Activated naive CD4-positive, alpha-beta T cell (primary cell): ENCODE results near the gene PTK6.
"Not testable (repeated sequence)": the region's sequence is repeated elsewhere in the genome, so short reads cannot be mapped to it uniquely, and the experiment has no call there.

Experiments
- DNase-seq, 4 experiments: peaks; one replicate each; lab custom pipeline; 2025; lab: John Stamatoyannopoulos, UW

Gene PTK6

DNA sequence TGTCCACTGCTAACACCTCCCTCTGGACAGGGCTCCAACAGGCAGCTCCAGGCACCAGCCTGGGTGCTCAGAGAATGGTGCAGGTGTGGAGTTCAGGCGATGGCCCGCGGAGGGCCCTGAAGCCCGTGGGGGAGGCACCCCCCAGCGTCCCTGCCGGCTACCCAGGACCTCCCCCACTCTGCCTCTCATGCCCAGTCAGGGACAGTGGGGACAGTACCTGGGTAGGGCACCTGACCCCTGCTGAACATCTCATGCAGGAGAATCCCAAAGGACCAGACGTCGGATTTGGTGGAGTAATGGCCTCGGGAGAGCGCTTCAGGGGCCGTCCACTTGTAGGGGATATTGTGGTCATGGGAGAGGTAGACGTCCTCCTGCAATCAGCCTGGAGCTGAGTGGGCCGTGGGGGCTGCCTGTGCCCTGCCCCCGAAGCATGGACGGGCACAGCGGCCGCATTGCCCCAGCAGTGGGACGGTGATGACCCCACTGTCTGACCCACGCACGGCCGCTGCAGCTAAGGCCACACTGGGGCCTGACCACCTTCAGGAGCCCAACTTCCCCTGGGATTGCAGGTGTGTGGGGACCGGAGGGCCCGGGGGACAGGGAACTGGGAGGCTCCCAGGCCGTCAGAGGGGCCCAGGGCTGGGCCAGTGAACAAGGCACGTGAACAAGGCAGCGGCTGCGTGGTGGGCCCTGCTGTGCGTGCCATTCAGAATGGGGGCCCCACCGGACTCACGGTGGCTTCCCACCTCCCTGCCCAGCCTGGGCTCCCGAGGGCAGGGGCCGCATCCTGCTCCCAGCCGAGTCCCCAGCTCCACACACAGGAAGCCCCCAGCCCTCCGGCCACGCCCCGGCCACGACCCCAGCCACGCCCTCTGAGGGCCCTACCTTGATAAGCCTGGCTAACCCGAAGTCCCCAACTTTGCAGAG is 7.1 kb downstream of the PTK6 start:
- no peak for DNase-seq

DNA sequence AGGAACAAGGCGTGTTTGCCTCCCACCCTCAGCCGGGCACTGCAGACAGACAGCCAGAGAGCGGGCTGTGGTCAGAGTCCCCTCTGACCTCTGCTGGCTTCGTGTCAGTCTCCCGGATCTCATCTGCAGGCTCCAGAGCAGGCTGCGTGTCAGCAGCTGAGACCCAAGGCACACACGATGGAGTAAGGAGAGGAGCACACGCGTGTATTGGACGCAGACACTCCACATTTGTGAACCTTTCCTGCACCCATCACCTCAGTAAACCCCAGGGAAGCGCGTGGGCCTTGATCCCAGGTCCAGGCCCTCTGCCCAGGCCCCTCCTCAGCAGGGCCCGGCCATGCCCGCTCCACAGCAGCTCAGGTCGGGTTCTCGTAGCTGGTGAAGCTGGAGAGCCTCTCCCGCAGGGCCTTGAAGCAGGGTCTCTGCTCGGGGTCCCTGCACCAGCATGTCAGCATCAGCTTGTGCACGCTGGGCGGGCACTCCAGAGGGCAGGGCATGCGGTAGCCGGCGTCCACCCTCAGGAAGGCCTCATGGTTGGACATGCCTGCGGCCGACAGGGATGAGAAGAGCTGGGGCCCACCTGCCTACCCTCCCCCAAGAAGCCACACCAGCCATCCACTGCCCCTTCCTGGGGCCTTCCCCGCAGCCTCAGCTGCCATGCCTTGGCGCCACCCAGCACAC is 7.9 kb downstream of the PTK6 start:
- no peak for DNase-seq

DNA sequence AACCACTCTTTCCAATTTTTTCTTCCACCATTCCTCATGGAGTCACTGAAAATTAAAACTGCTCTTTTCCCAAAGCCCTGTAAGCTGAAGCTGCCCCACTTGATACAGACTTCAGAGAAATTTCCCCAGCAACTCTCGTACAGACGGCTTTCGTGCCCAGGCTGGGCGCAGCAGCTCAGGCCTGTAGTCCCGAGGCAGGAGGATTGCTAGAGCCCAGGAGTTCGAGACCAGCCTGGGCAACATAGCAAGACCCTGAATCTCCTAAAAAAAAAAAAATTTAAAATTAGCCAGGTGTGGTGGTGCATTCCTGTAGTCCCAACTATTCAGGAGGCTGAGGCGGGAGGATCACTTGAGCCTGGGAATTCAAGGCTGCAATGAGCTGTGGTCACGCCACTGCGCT is 10.0 kb downstream of the PTK6 start:
- no peak for DNase-seq

DNA sequence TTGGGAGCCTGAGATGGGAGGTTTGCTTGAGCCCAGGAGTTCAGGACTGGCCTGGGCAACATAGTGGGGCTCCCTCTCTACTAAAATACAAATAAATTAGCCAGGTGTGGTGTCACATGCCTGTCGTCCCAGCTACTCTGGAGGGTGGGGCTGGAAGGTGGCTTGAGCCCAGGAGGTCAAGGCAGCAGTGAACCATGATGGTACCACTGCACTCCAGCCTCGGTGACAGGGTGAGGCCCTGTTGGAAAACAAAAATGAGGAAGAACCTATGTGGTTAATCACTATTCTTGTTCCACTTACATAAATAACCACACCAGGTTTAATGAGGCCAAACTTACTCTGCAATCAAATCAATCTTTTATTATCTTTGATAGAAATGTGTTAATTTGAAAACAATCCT is 11.2 kb downstream of the PTK6 start:
- no peak for DNase-seq

DNA sequence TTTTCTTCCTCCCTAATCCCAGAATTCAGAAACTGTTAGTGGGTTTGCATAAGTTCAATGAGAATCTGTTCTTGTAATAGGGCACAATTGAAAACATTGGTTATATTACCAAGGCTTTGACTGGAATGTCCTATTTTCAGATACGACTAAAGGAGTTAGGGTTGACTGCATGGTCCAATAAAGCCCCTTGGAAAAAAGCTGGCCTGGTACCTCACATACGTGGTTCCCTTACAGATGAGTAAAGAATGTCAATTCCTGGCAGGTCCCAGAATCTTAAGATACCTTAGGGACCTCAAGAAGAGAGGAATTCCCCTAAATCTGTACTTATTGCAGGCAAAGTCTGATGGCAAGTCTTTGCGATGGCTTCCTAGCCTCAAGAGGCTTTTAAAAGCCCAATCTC is 12.0 kb downstream of the PTK6 start:
- DNase-seq = no peak

DNA sequence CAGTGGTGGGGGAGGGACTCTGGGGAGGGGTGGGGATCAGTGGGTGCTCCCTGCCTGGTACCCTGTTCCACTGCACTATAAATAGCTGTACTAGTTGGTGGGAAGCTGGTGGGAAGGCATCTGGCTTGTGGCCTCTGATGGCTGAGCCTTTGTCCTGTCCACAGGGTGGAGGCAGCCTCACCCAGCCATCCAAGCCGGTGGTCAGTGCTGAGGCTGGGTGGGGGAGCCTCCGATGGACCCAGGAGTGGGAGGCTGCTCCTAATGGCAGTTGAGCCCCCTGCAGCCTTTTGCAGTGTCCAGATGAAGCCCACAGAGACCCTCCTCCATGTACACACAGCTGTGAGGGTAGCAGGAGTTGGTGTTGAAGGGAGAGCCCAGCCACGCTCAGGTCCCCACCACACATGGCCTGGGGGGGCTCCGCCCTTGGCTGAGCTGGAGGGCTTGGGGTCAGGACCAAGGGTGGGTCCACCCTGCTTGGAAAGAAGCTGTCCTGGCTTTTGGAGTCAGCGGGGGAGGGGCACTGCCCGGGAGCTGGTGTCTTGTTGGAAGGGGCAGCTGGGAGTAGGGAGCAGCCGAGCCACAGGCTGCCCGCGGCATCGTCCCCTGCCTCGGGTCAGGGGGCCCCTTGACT is 14.1 kb downstream of the PTK6 start:
- no peak for DNase-seq

DNA sequence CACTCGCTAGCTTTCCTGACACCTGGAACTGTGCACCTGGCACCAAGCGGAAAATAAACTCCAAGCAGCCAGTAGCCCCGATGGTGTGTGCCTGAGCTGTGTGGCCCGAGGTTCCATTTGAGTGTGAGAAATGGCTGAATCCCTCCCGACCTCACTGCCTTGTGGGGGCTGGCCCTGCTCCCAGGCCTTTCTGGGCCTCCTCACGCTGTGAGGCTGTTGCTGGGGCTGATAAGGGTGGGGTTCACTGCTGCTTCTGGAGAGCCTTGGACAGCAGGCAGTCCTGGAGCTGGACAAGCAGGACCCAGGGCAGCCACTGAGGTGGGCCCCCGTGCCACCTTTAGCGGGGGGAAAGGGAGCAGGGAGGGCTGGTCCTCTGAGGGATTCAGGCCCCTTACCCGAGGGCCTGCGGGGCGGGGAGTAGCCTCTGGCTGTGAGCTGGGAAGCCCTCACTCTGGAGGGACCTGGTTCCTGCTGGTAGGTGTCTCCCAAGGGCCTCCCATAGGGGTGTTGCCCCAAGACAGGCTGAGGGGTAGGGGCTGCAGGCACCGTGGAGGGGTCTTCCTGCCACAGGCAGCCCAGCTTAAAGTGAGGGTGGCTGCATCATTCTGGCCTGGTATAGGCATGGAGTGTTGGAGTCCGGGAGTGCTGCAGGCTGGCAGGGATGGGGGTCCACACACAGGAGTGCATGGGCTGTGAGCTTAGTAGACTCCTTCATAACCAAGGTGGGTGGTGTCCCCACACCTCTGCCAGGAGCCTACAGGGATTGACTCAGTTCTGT is 14.9 kb downstream of the PTK6 start:
- no peak for DNase-seq

DNA sequence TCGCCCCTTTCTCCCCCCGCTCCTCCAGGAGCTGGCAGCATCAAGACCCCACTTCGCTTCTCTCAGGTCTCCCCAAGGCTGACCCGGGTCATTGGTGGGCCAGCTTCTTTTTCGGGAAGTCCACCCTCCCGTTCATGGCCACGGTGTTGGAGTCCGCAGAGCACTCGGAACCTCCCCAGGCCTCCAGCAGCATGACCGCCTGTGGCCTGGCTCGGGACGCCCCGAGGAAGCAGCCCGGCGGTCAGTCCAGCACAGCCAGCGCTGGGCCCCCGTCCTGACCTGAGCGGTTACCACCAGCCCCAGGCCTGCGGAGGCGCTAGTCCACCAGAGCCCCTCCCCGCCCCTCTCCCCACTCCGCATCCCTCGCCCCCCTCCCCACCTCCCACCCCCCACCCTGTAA is 15.6 kb downstream of the PTK6 start:
- no peak for DNase-seq

DNA sequence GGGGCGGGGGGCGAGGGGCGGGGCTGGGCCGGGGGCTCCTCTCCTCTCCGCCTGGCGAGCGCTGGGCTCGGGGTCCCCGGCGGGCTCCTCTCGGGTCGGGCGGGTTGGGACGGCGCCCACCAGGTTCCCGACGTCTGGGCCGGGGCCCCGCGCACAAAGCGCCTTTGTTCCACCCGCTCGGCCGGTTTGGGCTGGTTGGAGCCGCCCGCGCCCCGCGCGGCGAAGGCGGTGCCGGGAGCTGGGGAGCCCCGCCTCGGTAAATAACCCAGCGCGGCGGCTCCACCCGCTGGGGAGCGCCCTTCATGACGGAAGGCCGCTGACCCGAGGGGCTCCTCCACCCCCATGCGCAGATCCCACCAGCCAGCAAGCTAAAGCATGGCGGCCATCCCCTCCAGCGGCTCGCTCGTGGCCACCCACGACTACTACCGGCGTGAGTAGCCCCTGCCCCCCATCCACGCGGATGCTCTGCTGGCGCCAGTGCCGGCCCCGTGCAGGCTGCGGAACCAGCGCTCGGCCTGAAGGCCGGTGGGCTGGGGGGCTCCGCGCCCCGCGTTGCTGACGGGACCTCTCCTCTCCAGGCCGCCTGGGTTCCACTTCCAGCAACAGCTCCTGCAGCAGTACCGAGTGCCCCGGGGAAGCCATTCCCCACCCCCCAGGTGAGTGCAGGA is 16.1 kb downstream of the PTK6 start:
- DNase-seq = peak; percentile 33 to 75 (median 48)

DNA sequence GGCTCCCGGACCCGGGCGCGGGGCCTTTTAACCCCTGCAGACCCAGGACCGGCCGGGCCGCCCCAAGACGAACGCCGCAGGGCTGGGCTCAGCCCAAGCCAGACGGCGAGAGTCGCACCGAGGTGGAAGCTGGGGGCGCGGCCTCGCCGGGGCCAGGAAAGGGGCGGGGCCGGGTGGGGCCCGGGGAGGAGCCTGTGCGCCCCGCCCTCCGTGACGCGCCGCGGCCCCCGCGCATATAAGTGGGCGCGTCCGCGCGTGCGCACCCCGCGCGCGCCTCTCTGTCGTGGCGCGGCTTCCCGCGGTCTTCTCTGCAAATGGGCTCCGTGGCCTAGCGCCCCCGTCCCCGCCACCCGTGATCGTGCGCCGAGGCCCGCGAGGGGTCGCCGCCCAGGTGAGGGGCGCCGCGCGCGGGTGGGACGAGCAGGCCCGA is 16.7 kb downstream of the PTK6 start, which contains the start of gene PPDPF:
Gene PPDPF, plus strand, starts transcription at position 262 of the 430 bp plus-strand sequence. CDS start 544 bp downstream, outside the sequence.
- peak; percentile 60 to 86 (median 72) for DNase-seq

DNA sequence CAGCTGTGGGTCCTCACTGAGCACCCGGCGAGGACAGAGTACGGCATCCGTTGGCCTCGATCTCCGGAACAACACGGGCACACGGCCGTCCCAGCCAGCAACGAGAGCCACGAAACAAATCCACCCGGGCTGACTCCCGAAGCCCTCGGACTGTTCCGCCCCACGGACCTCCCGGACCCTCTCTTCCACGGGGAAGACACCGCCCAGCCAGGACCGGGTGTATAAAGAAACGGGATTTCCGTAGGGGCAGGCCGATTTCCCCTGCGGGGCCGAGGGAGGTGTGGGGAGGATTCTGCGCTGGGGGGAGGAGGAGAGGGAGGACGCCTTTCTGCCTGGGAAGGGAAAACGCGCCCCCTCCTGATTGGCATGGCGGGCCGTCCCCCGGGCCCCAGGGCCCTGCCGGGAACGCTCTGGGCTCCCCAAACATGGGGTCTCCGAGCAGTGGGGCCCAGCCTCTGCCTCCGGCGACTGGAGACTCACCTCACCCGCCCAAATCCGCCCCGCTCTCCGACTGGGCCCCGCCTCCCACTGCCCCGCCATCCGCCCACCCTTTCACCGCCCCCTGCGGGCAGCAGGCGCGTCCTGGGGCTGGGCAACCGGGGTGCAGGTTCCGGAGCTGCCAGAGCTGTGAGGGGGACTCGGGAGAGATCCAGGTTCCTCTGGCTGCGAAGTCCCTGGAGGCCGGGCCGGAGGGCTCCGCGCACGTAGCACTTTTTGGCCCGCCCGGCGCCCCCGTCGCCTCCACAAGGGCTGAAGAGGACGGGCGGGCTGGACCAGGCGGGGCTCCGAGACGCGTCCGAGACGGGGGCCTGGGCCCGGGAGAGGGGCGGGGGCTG is 17.3 kb downstream of the PTK6 start:
- DNase-seq = peak in 2 of 4 experiments; percentile 44 to 58

DNA sequence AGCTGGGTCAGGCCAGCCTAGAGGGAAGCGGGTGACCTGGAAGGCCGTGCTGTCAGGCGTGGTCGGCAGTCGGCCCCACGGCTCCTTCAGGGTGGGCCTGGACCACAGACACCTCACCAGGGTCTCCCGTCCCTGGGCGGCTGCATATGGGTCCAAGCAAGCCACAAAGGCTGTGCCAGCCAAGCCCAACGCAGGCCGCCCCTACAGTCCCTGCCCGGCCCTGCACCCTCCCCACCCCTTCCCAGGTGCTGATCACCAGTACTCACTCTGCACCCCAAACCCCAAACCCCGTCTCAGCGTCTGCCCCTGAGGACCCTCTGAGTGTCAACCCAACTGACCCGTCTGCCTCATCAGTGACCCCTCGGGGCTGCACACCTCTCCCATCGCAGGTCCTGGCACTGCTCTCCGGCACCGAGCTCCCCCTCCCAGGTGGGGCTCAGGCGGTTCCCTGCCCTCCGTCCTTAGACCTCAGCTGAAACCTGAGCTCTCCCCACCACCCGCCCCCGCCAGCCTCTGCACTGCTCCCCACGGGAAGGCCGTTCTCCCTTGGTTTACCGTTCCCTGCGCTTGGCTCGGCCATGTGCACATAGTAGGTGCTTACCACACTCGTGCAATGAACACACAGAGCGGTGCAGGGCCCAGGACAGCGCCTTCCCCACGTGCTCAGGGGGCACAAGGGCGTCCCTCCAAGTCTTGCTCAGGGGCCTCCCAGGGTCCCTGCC is 18.1 kb downstream of the PTK6 start:
- no peak for DNase-seq

DNA sequence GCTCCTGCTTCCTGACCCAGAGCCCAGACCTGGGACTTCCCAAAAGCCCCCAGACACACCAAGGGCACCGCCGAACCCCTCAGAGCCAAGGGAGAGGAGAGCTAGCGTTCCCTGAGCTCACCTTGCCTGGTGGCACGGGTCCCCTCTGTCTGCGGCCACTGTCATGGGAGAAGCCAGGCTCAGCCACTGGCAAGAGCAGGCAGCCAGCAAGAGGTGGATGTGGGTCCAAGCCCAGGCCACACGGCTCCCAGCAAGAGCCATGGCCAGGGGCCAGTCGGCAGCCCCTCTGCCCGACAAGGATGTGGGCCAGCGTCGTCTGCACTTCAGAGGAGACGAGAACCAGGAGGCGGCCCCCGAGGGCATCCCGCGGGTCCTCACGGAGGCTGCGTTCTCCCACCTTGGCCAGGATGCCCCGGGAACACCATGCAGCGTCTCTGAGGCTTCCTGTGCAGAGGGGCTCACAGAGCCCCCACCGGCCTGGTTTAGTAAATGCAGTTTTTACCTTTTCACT is 18.8 kb downstream of the PTK6 start:
- no peak for DNase-seq

DNA sequence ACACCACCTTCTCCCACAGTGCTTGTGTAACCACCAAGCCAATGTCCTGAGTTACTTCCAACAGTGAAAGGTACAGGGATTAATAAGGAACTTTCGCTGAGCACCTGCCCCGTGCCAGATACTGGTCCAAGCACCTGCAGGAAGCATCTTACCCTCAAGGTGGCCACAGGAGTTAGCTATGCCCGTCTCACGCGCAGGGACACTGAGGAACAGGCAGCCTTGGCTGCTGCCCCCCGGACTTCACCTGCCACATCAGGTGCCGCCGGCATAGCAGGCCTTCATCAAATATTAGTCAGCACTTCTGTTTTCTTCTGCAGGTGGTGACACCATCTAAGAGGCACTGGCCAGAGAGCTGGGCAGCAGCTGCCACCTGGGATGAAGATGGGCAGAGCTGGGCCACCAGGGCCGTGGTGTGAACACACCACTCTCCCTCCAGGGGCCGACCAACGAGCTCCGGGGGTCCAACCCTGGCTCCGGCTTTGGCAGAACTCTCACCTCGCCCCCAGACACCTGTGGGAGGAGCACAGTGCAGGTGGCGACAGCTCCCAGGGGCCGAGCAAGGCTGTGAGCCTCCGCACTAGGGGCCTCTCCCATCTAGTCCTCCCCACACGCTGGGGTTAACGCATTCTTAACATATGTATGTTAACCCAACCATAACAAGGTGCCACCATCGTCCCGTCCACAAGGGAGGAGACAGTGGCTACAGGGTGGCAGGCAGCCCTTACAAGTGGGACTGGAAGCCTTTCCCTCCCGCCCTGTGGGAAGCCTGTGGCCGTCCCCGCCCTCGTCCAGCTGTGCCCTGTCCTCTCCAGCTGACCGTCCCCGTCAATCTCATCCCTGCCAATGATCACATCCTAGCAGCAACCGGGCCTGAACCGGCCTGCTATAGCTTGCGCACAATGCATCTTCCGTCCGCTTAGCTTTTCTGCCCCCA is 19.5 kb downstream of the PTK6 start:
- no peak for DNase-seq

DNA sequence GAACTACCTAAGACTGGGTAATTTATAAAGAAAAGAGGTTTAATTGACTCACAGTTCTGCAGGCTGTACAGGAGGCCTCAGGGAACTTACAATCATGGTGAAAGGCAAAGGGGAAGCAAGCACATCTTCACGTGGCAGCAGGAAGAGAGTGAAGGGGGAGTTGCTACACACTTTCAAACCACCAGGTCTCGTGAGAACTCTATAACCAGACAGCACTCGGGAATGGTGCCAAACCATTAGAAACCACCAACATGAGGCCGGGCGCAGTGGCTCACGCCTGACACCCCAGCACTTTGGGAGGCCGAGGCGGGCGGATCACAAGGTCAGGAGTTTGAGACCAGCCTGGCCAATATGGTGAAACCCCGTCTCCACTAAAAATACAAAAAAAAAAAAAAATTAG is 22.7 kb downstream of the PTK6 start:
- DNase-seq = not testable (repeated sequence)

DNA sequence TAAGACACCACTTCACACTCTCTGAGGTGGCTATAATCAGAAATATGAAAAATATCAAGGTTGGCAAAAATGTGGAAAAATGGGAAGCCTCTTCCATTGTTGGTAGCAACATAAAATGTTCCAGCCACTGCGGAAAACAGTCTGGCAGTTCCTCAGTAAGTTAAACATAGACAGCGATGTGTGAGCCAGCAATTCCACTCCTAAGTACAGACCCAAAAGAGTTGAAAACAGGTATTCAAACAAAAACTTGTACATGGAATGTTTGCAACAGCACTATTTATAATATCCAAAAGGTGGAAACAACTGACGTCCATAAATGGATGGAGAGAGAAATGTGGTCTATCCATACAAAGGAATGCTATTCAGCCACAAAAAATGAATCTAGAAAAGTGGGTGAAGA is 24.0 kb downstream of the PTK6 start:
- DNase-seq = no peak

DNA sequence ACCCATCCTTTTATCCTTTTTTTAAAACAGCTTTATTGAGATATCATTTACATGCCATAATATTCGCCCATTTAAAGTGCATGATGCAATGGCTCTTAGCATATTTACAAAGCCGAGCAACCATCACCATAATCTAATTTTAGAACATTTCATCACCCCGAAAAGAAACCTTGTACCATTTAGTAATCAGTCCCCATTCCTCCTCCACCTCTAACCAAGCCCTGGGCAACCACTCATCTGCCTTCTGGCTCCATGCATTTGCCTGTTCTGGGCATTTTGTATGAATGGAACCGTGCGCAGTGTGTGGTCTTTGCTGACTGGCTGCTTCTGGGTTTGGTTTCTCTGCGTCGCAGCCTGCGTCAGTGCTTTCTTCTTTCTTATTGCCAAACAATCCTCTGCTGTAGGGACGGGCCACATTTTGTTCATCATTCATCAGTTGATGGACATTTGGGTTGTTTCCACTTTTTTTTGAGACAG is 28.1 kb downstream of the PTK6 start:
- DNase-seq = no peak

DNA sequence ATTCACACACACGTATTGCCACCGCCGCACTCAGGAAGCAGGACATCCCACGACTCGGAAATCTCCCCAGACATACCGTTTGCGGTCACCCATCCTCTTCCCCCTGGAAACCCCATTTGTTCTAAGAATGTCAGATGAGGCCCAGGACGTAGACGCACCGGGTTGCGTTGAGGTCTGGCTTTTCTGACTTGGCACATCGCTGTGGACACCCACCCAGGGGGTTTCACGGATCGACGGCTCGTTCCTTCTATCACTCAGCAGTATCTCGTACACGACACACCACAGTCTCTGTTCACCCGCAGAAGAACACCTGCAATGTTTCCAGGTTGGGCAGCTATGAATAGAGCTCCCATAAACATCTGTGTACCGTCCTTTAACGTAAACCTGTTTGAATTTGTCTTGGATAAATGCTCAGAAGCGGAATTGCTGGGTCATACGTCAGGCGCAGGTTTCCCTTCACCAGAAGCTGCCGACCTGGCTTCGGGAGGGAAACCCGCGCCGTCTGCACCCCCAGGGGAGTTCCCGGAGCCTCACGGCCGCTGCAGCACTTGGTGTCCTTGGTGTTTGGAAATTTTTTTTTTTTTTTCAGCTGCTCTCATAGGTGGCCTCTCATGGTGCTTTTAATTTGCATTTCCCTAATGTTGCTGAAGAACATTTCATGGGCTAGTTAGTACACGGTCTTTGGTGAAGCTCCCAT is 29.0 kb downstream of the PTK6 start:
- no peak for DNase-seq
